ENCODE measurements around the gene INSM1. TPM values are rescaled to one million over a fixed set of nuclear protein-coding genes. Genes with fewer than 3 reads are reported as not detected.

INSM1 gene
- total RNA-seq, 1 experiment from 2014 or later: 6.3 TPM

GRCh38 chr20:20395087-20395486, 27.2 kb downstream of the INSM1 start:
- H3K4me3 ChIP-seq: no peak overlapping the region
- H3K36me3 ChIP-seq: no peaks in the 10 kb centered on the region
- H3K27ac ChIP-seq: no peak overlapping the region
- no peaks in the 10 kb centered on the region for H3K27me3 ChIP-seq
- H3K9me3 ChIP-seq (replicated peaks): no peaks in the 10 kb centered on the region
- DNase-seq: no peak
- H3K4me1 ChIP-seq: peaks cover 12% of the 10 kb centered on the region

- DNase-seq: peak; percentile 85 to 91
- H3K4me3 ChIP-seq: peak overlapping the region; percentile 46
- H3K36me3 ChIP-seq: no peaks in the 10 kb centered on the region
- no peaks in the 10 kb centered on the region for H3K27me3 ChIP-seq
- H3K9me3 ChIP-seq (replicated peaks): no peaks in the 10 kb centered on the region
- H3K27ac ChIP-seq: peak overlapping the region; percentile 64
- peaks cover 12% of the 10 kb centered on the region for H3K4me1 ChIP-seq
Measured at GRCh38 chr20:20395903-20396568, 28.1 kb downstream of the INSM1 start.

- H3K36me3 ChIP-seq: no peaks in the 10 kb centered on the region
- no peaks in the 10 kb centered on the region for H3K27me3 ChIP-seq
- H3K4me1 ChIP-seq: peaks cover 12% of the 10 kb centered on the region
- peak overlapping the region; percentile 46 for H3K4me3 ChIP-seq
- peak in 1 of 2 experiments; percentile 34 for DNase-seq
- no peaks in the 10 kb centered on the region for H3K9me3 ChIP-seq (replicated peaks)
- H3K27ac ChIP-seq: peak overlapping the region; percentile 64
Measured at GRCh38 chr20:20396794-20397193, 28.9 kb downstream of the INSM1 start.

- H3K4me1 ChIP-seq: peaks cover 12% of the 10 kb centered on the region
- H3K27ac ChIP-seq: no peak overlapping the region
- DNase-seq: no peak
Measured at GRCh38 chr20:20398123-20398522, 30.2 kb downstream of the INSM1 start.

GRCh38 chr20:20399531-20400500, 31.9 kb downstream of the INSM1 start:
- H3K4me3 ChIP-seq: no peak overlapping the region
- H3K27ac ChIP-seq: no peak overlapping the region
- no peaks in the 10 kb centered on the region for H3K36me3 ChIP-seq
- DNase-seq: no peak
- peaks cover 16% of the 10 kb centered on the region for H3K4me1 ChIP-seq
- H3K9me3 ChIP-seq (replicated peaks): no peaks in the 10 kb centered on the region
- no peaks in the 10 kb centered on the region for H3K27me3 ChIP-seq

More at GRCh38 chr20:20398123-20398522, 30.2 kb downstream of the INSM1 start:
- Histone ChIP-seq H3K9me3 (replicated peaks) (no peaks in the 10 kb centered on the region), H3K4me3 (no peak overlapping the region), H3K36me3 (no peaks in the 10 kb centered on the region), H3K27me3 (no peaks in the 10 kb centered on the region)

GRCh38 chr20:20401991-20402390, 34.1 kb downstream of the INSM1 start:
- Histone ChIP-seq H3K4me3 (no peak overlapping the region), H3K4me1 (peaks cover 21% of the 10 kb centered on the region), H3K36me3 (no peaks in the 10 kb centered on the region), H3K27me3 (no peaks in the 10 kb centered on the region), H3K27ac (no peak overlapping the region), H3K9me3 (replicated peaks) (no peaks in the 10 kb centered on the region)
- DNase-seq: no peak

GRCh38 chr20:20404633-20405032, 36.7 kb downstream of the INSM1 start:
- no peak overlapping the region for H3K27ac ChIP-seq
- H3K9me3 ChIP-seq (replicated peaks): no peaks in the 10 kb centered on the region
- H3K27me3 ChIP-seq: no peaks in the 10 kb centered on the region
- peaks cover 42% of the 10 kb centered on the region for H3K4me1 ChIP-seq
- no peak overlapping the region for H3K4me3 ChIP-seq
- H3K36me3 ChIP-seq: no peaks in the 10 kb centered on the region
- no peak for DNase-seq

GRCh38 chr20:20405623-20406022, 37.7 kb downstream of the INSM1 start:
- Histone ChIP-seq H3K9me3 (replicated peaks) (no peaks in the 10 kb centered on the region), H3K4me1 (peaks cover 42% of the 10 kb centered on the region), H3K27me3 (no peaks in the 10 kb centered on the region), H3K4me3 (no peak overlapping the region), H3K27ac (no peak overlapping the region), H3K36me3 (no peaks in the 10 kb centered on the region)
- no peak for DNase-seq

GRCh38 chr20:20406306-20406705, 38.4 kb downstream of the INSM1 start:
- Histone ChIP-seq H3K27ac (no peak overlapping the region; the same call in 1 of the 2 replicates), H3K4me3 (no peak overlapping the region), H3K36me3 (no peaks in the 10 kb centered on the region), H3K4me1 (peaks cover 42% of the 10 kb centered on the region), H3K27me3 (no peaks in the 10 kb centered on the region), H3K9me3 (replicated peaks) (no peaks in the 10 kb centered on the region)
- peak; percentile 44 to 71 for DNase-seq

- peaks cover 53% of the 10 kb centered on the region for H3K4me1 ChIP-seq
- H3K4me3 ChIP-seq: no peak overlapping the region
- peak overlapping the region; percentile 41 for H3K27ac ChIP-seq
- peak; percentile 75 to 82 for DNase-seq
- H3K27me3 ChIP-seq: no peaks in the 10 kb centered on the region
- no peaks in the 10 kb centered on the region for H3K36me3 ChIP-seq
- no peaks in the 10 kb centered on the region for H3K9me3 ChIP-seq (replicated peaks)
Measured at GRCh38 chr20:20407891-20408805, 40.2 kb downstream of the INSM1 start.

GRCh38 chr20:20409331-20409730, 41.4 kb downstream of the INSM1 start:
- no peak for DNase-seq

GRCh38 chr20:20410678-20411077, 42.8 kb downstream of the INSM1 start:
- no peaks in the 10 kb centered on the region for H3K36me3 ChIP-seq
- no peak overlapping the region for H3K4me3 ChIP-seq
- no peak overlapping the region for H3K27ac ChIP-seq
- H3K9me3 ChIP-seq (replicated peaks): no peaks in the 10 kb centered on the region
- H3K4me1 ChIP-seq: peaks cover 47% of the 10 kb centered on the region
- H3K27me3 ChIP-seq: no peaks in the 10 kb centered on the region
- no peak for DNase-seq

More at GRCh38 chr20:20409331-20409730, 41.4 kb downstream of the INSM1 start:
- Histone ChIP-seq H3K4me1 (peaks cover 50% of the 10 kb centered on the region), H3K9me3 (replicated peaks) (no peaks in the 10 kb centered on the region), H3K27ac (no peak overlapping the region), H3K36me3 (no peaks in the 10 kb centered on the region), H3K4me3 (no peak overlapping the region), H3K27me3 (no peaks in the 10 kb centered on the region)

- H3K4me3 ChIP-seq: no peak overlapping the region
- no peak overlapping the region for H3K27ac ChIP-seq
- H3K9me3 ChIP-seq (replicated peaks): no peaks in the 10 kb centered on the region
- no peaks in the 10 kb centered on the region for H3K36me3 ChIP-seq
- H3K27me3 ChIP-seq: no peaks in the 10 kb centered on the region
- DNase-seq: no peak
- peaks cover 40% of the 10 kb centered on the region for H3K4me1 ChIP-seq
Measured at GRCh38 chr20:20411402-20411801, 43.5 kb downstream of the INSM1 start.

GRCh38 chr20:20411836-20412235, 43.9 kb downstream of the INSM1 start:
- no peak for DNase-seq
- H3K27ac ChIP-seq: no peak overlapping the region
- H3K4me1 ChIP-seq: peaks cover 36% of the 10 kb centered on the region
- H3K4me3 ChIP-seq: no peak overlapping the region
- no peaks in the 10 kb centered on the region for H3K36me3 ChIP-seq
- H3K9me3 ChIP-seq (replicated peaks): no peaks in the 10 kb centered on the region
- H3K27me3 ChIP-seq: no peaks in the 10 kb centered on the region
